HG03439 (cell line): Measurements from ENCODE around the gene NPHP4.
"Not testable (repeated sequence)": the region's sequence is repeated elsewhere in the genome, so short reads cannot be mapped to it uniquely, and the experiment has no call there.

ENCODE experiments used
- ATAC-seq: cut with Tn5 transposase; IDR thresholded peaks from one replicate; pipeline ENCODE4 v1.9.1; 2021; ENCODE audit warnings: mild to moderate bottlenecking, moderate library complexity; ENCODE audit not compliant: unreplicated experiment

Gene NPHP4

DNA sequence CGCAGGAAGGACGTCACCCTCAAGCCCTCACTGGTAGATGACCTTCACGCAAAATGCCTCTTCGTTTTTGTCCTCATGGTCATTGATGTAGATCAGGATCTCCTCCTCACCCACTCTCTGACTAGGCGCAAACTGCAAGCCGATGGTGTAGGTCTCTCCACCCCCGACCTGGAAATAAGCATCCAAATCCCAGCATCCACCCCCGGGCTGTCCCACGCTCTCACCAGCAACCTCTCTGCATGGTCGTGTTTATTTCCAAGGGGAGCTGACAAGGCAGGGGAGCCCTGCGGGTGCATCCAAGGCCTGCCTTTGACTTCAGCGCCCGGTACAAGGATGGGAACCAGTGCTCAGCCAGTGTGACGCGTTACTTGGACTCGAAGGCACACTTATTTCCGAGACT is 129.0 kb downstream of the NPHP4 start:
- ATAC-seq = no peak

- ATAC-seq = no peak
These were observed 130.1 kb downstream of the NPHP4 start for GRCh38 chr1:5861871-5862825.

GRCh38 chr1:5860277-5860676 is 131.9 kb downstream of the NPHP4 start:
- no peak for ATAC-seq

DNA sequence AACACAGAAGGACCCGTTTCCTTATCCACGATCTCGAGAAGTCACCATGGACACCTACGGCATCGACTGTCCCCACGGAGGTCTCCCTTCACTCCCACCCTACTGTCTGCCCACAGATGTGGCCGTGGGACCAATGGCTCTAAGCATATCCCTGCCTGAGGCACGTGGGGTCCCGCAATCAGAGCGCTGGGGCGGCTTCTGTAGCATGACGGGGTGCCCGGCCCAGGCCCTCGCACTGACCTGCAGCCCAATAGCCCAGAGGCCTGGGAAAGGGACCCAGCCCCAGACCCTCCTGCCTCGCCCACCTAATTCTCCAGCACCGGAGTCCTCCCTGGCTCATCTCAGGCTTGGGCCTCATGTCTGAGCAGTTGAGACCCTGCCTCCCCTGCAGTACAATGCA is 132.5 kb downstream of the NPHP4 start:
- ATAC-seq = no peak

DNA sequence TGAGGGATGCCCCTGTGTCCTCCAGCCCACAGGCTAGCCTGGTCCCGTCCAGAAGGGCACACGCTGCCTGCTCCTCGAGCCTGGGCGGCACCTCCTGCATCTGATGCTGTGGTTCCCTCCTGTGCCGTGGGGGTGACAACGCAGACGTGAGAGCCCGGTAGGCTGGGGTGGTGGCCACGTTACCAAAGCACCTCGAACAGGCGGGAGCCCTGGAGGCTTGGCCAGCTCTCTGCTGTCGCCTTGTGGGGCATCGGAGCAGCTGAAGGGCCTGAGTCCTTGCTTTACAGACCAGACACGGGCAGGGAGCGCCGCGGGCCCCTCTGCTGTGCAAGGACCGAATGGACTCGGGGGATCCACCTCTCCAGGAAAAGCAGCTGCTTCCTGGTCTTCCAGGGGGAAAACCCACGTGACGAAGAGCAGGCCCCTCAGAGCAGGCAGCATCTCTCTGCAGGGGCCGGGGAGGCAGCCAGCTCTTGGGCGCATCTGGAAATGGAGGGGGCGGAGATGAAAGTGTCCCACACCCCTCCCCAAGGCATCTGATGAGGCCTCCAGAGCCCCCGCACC is 133.3 kb downstream of the NPHP4 start:
- ATAC-seq = no peak

DNA sequence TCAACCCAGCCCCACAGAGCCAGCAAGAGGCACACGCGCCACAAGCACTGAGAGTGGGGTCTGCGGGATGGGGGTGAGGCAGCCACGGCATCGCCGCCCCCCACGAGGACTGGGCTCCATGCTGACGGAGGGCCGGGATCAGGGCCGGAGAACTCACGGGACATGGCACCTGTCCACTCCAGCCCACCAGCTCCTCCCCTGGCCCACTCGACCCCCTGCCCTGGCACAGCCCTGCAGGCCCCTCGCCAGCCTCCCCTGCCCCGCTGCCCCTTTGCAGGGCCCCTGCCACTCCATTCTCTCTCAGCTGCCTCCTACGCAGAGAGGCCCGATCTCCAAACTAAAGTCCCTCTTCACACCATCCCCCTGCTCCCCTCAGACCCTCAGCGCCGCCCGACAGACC is 134.0 kb downstream of the NPHP4 start:
- ATAC-seq = no peak

DNA sequence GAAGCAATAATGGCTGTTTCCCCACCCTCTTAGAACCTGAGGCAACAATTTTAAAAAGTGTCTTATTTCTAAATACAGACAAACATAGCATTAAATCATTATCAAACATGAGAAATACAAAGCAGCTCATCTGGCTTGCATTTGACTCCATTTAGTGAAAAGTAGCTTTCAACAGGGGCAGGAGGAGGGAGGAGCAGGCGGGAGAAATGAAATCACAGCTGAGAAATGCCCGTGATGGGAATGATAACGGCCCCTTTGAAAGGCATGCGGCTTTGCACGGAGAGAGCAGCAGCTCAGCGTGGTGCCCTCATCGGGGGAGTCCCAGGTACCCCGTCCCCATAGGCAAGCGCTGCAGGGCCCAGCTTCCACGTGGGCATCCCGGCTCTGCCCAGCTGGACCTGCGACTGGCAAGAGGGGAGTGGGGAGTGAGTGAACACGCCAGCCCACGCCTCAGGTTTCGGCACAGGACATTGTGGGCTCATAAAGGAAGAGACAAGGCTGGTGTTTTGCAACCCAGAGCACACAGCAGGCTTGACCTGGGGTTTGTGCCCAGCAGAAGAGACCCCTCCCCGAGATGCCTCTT is 134.6 kb downstream of the NPHP4 start:
- no peak for ATAC-seq

DNA sequence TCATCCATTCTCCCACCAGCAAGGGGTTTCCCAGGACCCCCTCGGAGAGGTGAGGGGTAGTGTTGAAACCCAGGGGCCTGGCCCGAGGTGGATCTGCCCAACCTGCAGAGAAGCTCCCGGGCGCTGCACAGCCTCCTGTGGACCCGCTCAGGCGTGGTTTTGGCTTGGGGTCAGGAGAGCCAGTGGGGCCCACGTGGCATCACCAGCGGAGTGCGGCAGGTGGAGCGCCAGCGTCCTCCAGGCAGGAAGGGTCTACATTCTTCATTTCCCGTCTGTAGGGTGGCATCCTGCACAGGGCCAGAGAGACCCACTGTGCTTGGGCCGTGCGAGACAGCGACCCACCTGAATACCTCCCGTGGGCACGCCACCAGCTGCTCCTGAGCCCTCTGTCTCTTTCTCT is 135.2 kb downstream of the NPHP4 start:
- ATAC-seq = no peak

GRCh38 chr1:5856246-5856815 is 135.9 kb downstream of the NPHP4 start:
- ATAC-seq = no peak

DNA sequence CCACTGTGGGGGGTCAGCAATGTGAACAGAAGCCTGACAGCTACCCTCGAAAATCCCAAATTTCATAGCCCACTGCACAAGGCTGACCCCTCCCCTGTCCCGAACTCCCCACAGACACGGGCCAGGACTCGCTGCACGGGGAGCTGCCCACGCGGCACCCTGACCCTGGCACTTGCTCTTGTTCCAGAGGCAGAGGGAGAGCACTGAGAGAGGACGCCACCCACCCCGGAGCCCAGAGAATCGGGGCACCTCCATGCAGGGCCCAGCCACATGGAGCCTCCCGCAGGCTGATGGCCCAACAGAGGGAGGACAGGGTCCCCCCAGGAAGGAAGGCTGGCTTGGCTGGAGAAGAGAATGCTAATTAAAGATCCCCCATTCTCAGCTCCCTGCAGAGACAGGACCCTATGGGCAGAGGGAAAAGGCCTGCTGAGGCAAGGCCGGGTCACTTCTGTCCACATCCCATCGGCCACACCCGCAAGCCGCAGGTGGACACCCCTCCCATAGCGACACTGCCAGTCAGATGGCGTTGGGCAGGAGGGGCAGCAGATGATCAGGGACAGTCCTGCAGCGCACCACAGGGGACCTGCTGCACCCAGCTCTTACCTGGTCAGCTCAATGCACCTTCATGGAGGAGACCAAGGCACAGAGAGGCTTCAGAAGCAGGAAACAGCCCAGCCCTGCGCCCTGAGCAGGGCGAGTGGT is 136.9 kb downstream of the NPHP4 start:
- no peak for ATAC-seq

DNA sequence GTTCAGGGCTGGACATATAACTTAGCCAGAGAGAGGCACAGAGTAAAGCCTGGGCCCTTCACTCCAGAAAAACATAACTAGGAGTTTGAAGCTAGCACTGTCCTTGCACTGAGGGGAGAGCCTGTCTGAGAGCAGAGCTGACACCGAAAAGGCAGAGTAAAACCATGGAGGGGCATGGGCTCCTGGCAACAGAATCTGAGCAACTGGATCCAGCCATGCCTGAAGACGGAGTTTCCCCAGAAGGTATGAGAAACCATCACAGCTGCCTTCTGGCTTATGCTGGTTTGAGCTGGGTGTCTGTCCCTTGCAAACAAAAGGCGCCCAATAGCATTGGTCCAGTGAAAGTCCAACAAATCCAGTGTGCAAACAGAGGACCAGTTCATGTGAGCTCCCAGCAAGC is 137.5 kb downstream of the NPHP4 start:
- ATAC-seq = no peak

DNA sequence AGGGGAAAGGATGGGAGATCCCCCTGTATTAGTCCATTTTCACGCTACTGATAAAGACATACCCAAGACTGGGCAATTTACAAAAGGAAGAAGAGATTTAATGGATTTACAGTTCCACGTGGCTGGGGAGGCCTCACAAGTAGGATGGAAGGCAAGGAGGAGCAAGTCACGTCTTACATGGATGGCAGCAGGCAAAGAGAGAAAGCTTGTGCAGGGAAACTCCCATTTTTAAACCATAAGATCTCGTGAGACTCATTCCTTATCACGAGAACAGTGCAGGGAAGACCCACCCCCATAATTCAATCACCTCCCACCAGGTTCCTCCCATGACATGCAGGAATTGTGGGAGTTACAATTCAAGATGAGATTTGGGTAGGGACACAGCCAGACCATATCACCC is 138.4 kb downstream of the NPHP4 start:
- ATAC-seq = not testable (repeated sequence)

DNA sequence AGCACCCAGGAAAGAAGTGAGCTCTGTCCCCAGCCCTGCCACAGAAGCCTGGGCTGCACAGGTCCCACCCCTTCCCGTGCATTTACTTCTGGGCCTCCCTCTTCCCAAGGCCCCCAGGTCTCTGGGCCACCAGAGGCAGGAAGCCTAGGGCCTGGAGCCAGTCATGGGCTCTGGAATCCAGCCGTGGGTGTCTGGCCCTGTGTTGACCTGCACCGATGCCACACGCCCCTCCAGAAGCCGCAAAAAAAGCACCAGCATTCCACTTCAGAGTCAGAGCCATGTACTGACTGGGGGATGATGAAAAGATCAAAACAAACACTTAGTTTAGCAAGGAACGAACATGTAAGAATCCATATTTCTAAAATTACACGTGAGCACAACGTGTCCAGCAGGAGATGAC is 141.7 kb downstream of the NPHP4 start:
- ATAC-seq = no peak

- ATAC-seq = no peak
These were observed 142.7 kb downstream of the NPHP4 start for GRCh38 chr1:5849550-5849949.

GRCh38 chr1:5847013-5847659 is 145.1 kb downstream of the NPHP4 start:
- no peak for ATAC-seq

GRCh38 chr1:5845376-5845775 is 146.8 kb downstream of the NPHP4 start:
- no peak for ATAC-seq

GRCh38 chr1:5844442-5844841 is 147.8 kb downstream of the NPHP4 start:
- no peak for ATAC-seq

GRCh38 chr1:5843521-5844096 is 148.6 kb downstream of the NPHP4 start:
- no peak for ATAC-seq

GRCh38 chr1:5842679-5843078 is 149.5 kb downstream of the NPHP4 start:
- ATAC-seq = no peak

- ATAC-seq = no peak
These were observed 151.6 kb downstream of the NPHP4 start for GRCh38 chr1:5840551-5841001.
